ENCODE results near the gene MANSC1. TPM values are rescaled to one million over a fixed set of nuclear protein-coding genes. Genes with fewer than 3 reads are reported as not detected.
A peak's percentile ranks its signal among the peaks of the same experiment; 100 is the strongest.

Gene MANSC1
- total RNA-seq, 2 experiments from 2014 or later: 3.5 TPM

GRCh38 chr12:12379831-12380730, 30.0 kb upstream of the MANSC1 start:
- peak overlapping the region; percentile 79 for H3K27ac Mint-ChIP-seq
- no peak overlapping the region for H3K4me3 Mint-ChIP-seq
- peak; percentile 35 for DNase-seq
- H3K36me3 Mint-ChIP-seq (ENCODE audit: low read depth): peaks cover 35% of the 10 kb centered on the region
- no peaks in the 10 kb centered on the region for H3K27me3 Mint-ChIP-seq (ENCODE audit: low read depth)
- peaks cover 53% of the 10 kb centered on the region for H3K4me1 Mint-ChIP-seq (ENCODE audit: low read depth)
- intact Hi-C loops (cut with micrococcal nuclease): loop anchor here (1.0 kb wide), 1 partner anchor 125 kb away; no protein-coding TSS in a partner anchor
- H3K9me3 Mint-ChIP-seq: peaks cover 9% of the 10 kb centered on the region
- CTCF ChIA-PET: interaction anchor here (0.6 to 6.1 kb wide), 10 partner anchors 81 to 571 kb away, joined by 3 to 46 read pairs (median 4); partner anchors contain the start of gene DUSP16

- CTCF ChIA-PET: interaction anchor here (0.9 to 6.1 kb wide), 8 partner anchors 13 to 358 kb away, joined by 3 to 46 read pairs (median 4); partner anchors contain the start of gene DUSP16
- peak overlapping the region; percentile 4 for H3K27ac Mint-ChIP-seq
- no peaks in the 10 kb centered on the region for H3K27me3 Mint-ChIP-seq (ENCODE audit: low read depth)
- DNase-seq: no peak
- no peak overlapping the region for H3K4me3 Mint-ChIP-seq
- peaks cover 41% of the 10 kb centered on the region for H3K4me1 Mint-ChIP-seq (ENCODE audit: low read depth)
- peaks cover 7% of the 10 kb centered on the region for H3K9me3 Mint-ChIP-seq
- intact Hi-C loops (cut with micrococcal nuclease): loop anchor here (1.0 kb wide), 1 partner anchor 127 kb away; no protein-coding TSS in a partner anchor
- H3K36me3 Mint-ChIP-seq (ENCODE audit: low read depth): peaks cover 27% of the 10 kb centered on the region
These were observed 28.6 kb upstream of the MANSC1 start for GRCh38 chr12:12378616-12379015.

- intact Hi-C loops (cut with micrococcal nuclease): loop anchor here (1.0 to 2.0 kb wide), 9 partner anchors 64 to 360 kb away; no protein-coding TSS in a partner anchor
- H3K4me1 Mint-ChIP-seq (ENCODE audit: low read depth): peaks cover 37% of the 10 kb centered on the region
- no peak overlapping the region for H3K4me3 Mint-ChIP-seq
- CTCF ChIA-PET: interaction anchor here (0.6 to 6.1 kb wide), 45 partner anchors 8 to 360 kb away, joined by 3 to 46 read pairs (median 4); partner anchors contain the start of genes CREBL2, DUSP16 and GPR19
- H3K9me3 Mint-ChIP-seq: peaks cover 2% of the 10 kb centered on the region
- peaks cover 25% of the 10 kb centered on the region for H3K36me3 Mint-ChIP-seq (ENCODE audit: low read depth)
- peak overlapping the region; percentile 30 for H3K27ac Mint-ChIP-seq
- no peaks in the 10 kb centered on the region for H3K27me3 Mint-ChIP-seq (ENCODE audit: low read depth)
- peak; percentile 33 for DNase-seq
These were observed 26.8 kb upstream of the MANSC1 start for GRCh38 chr12:12376646-12377448.

- Mint-ChIP-seq H3K4me3 (no peak overlapping the region), H3K36me3 (ENCODE audit: low read depth) (peaks cover 14% of the 10 kb centered on the region), H3K4me1 (ENCODE audit: low read depth) (peaks cover 18% of the 10 kb centered on the region), H3K9me3 (no peaks in the 10 kb centered on the region), H3K27ac (no peak overlapping the region), H3K27me3 (ENCODE audit: low read depth) (no peaks in the 10 kb centered on the region)
- DNase-seq: no peak
- intact Hi-C loops (cut with micrococcal nuclease): no loop called here
- CTCF ChIA-PET: interaction anchor here (1.1 kb wide), 1 partner anchor 330 kb away, joined by 3 read pairs; no protein-coding TSS in a partner anchor
These were observed 23.1 kb upstream of the MANSC1 start for GRCh38 chr12:12372946-12373722.

GRCh38 chr12:12367482-12367998, 17.5 kb upstream of the MANSC1 start:
- H3K27ac Mint-ChIP-seq: no peak overlapping the region
- no peaks in the 10 kb centered on the region for H3K27me3 Mint-ChIP-seq (ENCODE audit: low read depth)
- no peak overlapping the region for H3K4me3 Mint-ChIP-seq
- no peak for DNase-seq
- no peaks in the 10 kb centered on the region for H3K9me3 Mint-ChIP-seq
- peaks cover 32% of the 10 kb centered on the region for H3K4me1 Mint-ChIP-seq (ENCODE audit: low read depth)
- intact Hi-C loops (cut with micrococcal nuclease): no loop called here
- H3K36me3 Mint-ChIP-seq (ENCODE audit: low read depth): peaks cover 15% of the 10 kb centered on the region
- CTCF ChIA-PET: interaction anchor here (0.7 to 2.7 kb wide), 5 partner anchors 10 to 369 kb away, joined by 3 to 15 read pairs (median 4); partner anchors contain the start of gene BORCS5

- DNase-seq: no peak
- H3K27me3 Mint-ChIP-seq (ENCODE audit: low read depth): no peaks in the 10 kb centered on the region
- no peak overlapping the region for H3K27ac Mint-ChIP-seq
- H3K9me3 Mint-ChIP-seq: no peaks in the 10 kb centered on the region
- peaks cover 33% of the 10 kb centered on the region for H3K4me1 Mint-ChIP-seq (ENCODE audit: low read depth)
- peaks cover 15% of the 10 kb centered on the region for H3K36me3 Mint-ChIP-seq (ENCODE audit: low read depth)
- H3K4me3 Mint-ChIP-seq: no peak overlapping the region
- intact Hi-C loops (cut with micrococcal nuclease): no loop called here
- CTCF ChIA-PET: interaction anchor here (0.7 to 2.7 kb wide), 6 partner anchors 9 to 370 kb away, joined by 3 to 15 read pairs (median 4); partner anchors contain the start of gene BORCS5
These were observed 16.8 kb upstream of the MANSC1 start for GRCh38 chr12:12366701-12367481.

GRCh38 chr12:12365931-12366431, 15.9 kb upstream of the MANSC1 start:
- intact Hi-C loops (cut with micrococcal nuclease): no loop called here
- H3K27ac Mint-ChIP-seq: no peak overlapping the region
- H3K9me3 Mint-ChIP-seq: no peaks in the 10 kb centered on the region
- CTCF ChIA-PET: interaction anchor here (1.5 to 1.6 kb wide), 2 partner anchors 290 to 370 kb away, joined by 5 read pairs; no protein-coding TSS in a partner anchor
- no peaks in the 10 kb centered on the region for H3K27me3 Mint-ChIP-seq (ENCODE audit: low read depth)
- H3K4me1 Mint-ChIP-seq (ENCODE audit: low read depth): peaks cover 41% of the 10 kb centered on the region
- no peak for DNase-seq
- peaks cover 17% of the 10 kb centered on the region for H3K36me3 Mint-ChIP-seq (ENCODE audit: low read depth)
- no peak overlapping the region for H3K4me3 Mint-ChIP-seq

GRCh38 chr12:12365446-12365802, 15.4 kb upstream of the MANSC1 start:
- H3K27me3 Mint-ChIP-seq (ENCODE audit: low read depth): no peaks in the 10 kb centered on the region
- intact Hi-C loops (cut with micrococcal nuclease): no loop called here
- no peak for DNase-seq
- H3K36me3 Mint-ChIP-seq (ENCODE audit: low read depth): peaks cover 17% of the 10 kb centered on the region
- no peak overlapping the region for H3K4me3 Mint-ChIP-seq
- no peak overlapping the region for H3K27ac Mint-ChIP-seq
- CTCF ChIA-PET: interaction anchor here (0.6 to 1.5 kb wide), 2 partner anchors 100 to 290 kb away, joined by 3 to 5 read pairs; no protein-coding TSS in a partner anchor
- H3K9me3 Mint-ChIP-seq: no peaks in the 10 kb centered on the region
- peaks cover 44% of the 10 kb centered on the region for H3K4me1 Mint-ChIP-seq (ENCODE audit: low read depth)

- no peaks in the 10 kb centered on the region for H3K9me3 Mint-ChIP-seq
- peaks cover 46% of the 10 kb centered on the region for H3K4me1 Mint-ChIP-seq (ENCODE audit: low read depth)
- no peak overlapping the region for H3K4me3 Mint-ChIP-seq
- intact Hi-C loops (cut with micrococcal nuclease): no loop called here
- CTCF ChIA-PET: interaction anchor here (0.6 to 1.5 kb wide), 3 partner anchors 9 to 291 kb away, joined by 3 to 5 read pairs (median 3); no protein-coding TSS in a partner anchor
- H3K27ac Mint-ChIP-seq: no peak overlapping the region
- no peaks in the 10 kb centered on the region for H3K27me3 Mint-ChIP-seq (ENCODE audit: low read depth)
- DNase-seq: no peak
- H3K36me3 Mint-ChIP-seq (ENCODE audit: low read depth): peaks cover 17% of the 10 kb centered on the region
These were observed 14.9 kb upstream of the MANSC1 start for GRCh38 chr12:12364787-12365445.

- H3K27me3 Mint-ChIP-seq (ENCODE audit: low read depth): no peaks in the 10 kb centered on the region
- CTCF ChIA-PET: interaction anchor here (0.9 to 2.0 kb wide), 6 partner anchors 9 to 872 kb away, joined by 3 to 15 read pairs (median 4); no protein-coding TSS in a partner anchor
- intact Hi-C loops (cut with micrococcal nuclease): loop anchor here (5.0 kb wide), 2 partner anchors 454 to 644 kb away; partner anchors contain the start of genes DDX47 and HEBP1
- H3K4me1 Mint-ChIP-seq (ENCODE audit: low read depth): peaks cover 41% of the 10 kb centered on the region
- peak overlapping the region; percentile 90 for H3K27ac Mint-ChIP-seq
- H3K4me3 Mint-ChIP-seq: peak overlapping the region; percentile 81
- H3K36me3 Mint-ChIP-seq (ENCODE audit: low read depth): peaks cover 5% of the 10 kb centered on the region
- no peaks in the 10 kb centered on the region for H3K9me3 Mint-ChIP-seq
- DNase-seq: no peak
These were observed 8.5 kb upstream of the MANSC1 start for GRCh38 chr12:12358528-12358927.
